ENCODE results near the gene LMOD1. TPM values are rescaled to one million over a fixed set of nuclear protein-coding genes. Genes with fewer than 3 reads are reported as not detected.
"Not testable (repeated sequence)": the region's sequence is repeated elsewhere in the genome, so short reads cannot be mapped to it uniquely, and the experiment has no call there.

LMOD1 gene
- total RNA-seq, 1 donor from 2014 or later, result 9.2 TPM

- Histone ChIP-seq H3K9me3 (replicated peaks) (no peaks in the 10 kb centered on the region), H3K36me3 (peaks cover 75% of the 10 kb centered on the region), H3K27ac (replicated peaks) (no peak overlapping the region), H3K4me3 (no peak overlapping the region), H3K27me3 (ENCODE audit: low read depth) (no peaks in the 10 kb centered on the region), H3K4me1 (peaks cover 9% of the 10 kb centered on the region)
- intact Hi-C loops (cut with micrococcal nuclease), result no loop called here
- DNase-seq, result no peak
- TF ChIP-seq CTCF (IDR thresholded peaks at IDR 0.05; ENCODE audit: borderline replicate concordance), result no peak
Observed at GRCh38 chr1:201968202-201968925, 22.0 kb upstream of the LMOD1 start.

GRCh38 chr1:201966171-201966570, 19.8 kb upstream of the LMOD1 start:
- Histone ChIP-seq H3K4me1 (no peaks in the 10 kb centered on the region), H3K9me3 (replicated peaks) (no peaks in the 10 kb centered on the region), H3K4me3 (no peak overlapping the region), H3K36me3 (peaks cover 97% of the 10 kb centered on the region), H3K27ac (replicated peaks) (no peak overlapping the region), H3K27me3 (ENCODE audit: low read depth) (no peaks in the 10 kb centered on the region)
- no peak for DNase-seq
- no peak for TF ChIP-seq CTCF (IDR thresholded peaks at IDR 0.05; ENCODE audit: borderline replicate concordance)
- intact Hi-C loops (cut with micrococcal nuclease), result no loop called here

DNA sequence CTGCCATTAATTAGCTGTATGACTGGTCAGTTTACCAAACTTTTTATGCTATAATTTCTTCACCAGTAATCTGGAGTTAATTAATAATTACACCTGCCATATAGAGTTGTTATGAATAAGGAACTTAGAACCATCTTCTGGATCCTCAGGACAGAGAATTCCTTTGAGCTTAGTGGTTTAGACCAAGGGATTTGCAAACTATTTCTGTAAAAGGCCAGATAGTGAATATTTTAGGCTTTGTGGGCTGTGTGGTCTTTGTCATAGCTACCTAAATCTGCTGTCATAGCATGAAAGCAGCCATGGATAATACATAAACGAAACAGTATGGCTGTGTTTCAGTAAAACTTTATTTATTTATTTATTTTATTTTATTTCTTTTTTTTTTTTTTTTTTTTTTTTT, 17.9 kb upstream of the LMOD1 start:
- no peak for TF ChIP-seq CTCF (IDR thresholded peaks at IDR 0.05; ENCODE audit: borderline replicate concordance)
- H3K9me3 ChIP-seq (replicated peaks), result no peaks in the 10 kb centered on the region
- peaks cover 97% of the 10 kb centered on the region for H3K36me3 ChIP-seq
- no peak overlapping the region for H3K27ac ChIP-seq (replicated peaks)
- H3K4me3 ChIP-seq, result no peak overlapping the region
- no peaks in the 10 kb centered on the region for H3K4me1 ChIP-seq
- no peaks in the 10 kb centered on the region for H3K27me3 ChIP-seq (ENCODE audit: low read depth)
- DNase-seq, result no peak
- intact Hi-C loops (cut with micrococcal nuclease), result no loop called here

DNA sequence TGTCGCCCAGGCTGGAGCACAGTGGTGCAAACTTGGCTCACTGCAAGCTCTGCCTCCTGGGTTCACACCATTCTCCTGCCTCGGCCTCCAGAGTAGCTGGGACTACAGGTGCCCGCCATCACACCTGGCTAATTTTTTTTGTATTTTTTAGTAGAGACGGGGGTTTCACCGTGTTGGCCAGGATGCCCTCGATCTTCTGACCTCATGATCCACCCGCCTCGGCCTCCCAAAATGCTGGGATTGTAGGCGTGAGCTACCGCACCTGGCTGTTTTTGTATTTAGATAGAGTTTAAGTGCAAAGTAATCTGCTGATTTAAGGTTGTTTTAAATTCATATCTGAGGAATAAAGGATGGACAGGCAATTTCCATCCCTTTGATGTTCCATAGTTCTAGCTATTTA, 16.0 kb upstream of the LMOD1 start:
- H3K27me3 ChIP-seq (ENCODE audit: low read depth); intact Hi-C loops (cut with micrococcal nuclease); H3K4me3 ChIP-seq; H3K4me1 ChIP-seq; DNase-seq; H3K9me3 ChIP-seq (replicated peaks); H3K27ac ChIP-seq (replicated peaks): not testable (repeated sequence)
- peaks cover 98% of the 10 kb centered on the region for H3K36me3 ChIP-seq

DNA sequence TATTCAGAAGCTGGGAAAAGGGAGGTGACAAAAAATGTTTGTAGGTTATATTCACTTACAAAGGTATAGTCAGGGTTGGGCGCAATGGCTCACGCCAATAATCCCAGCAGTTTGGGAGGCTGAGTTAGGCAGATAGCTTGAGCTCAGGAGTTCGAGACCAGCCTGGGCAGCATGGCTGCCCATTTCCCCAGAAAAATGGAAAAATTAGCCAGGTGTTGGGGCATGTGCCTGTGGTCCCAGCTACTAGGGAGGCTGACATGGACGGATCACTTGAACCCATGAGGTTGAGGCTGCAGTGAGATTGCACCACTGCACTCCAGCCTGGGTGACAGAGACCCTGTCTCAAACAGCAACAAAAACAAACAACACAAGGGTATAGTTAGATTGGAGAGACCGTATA, 12.0 kb upstream of the LMOD1 start:
- Histone ChIP-seq H3K36me3 (peaks cover 65% of the 10 kb centered on the region), H3K9me3 (replicated peaks) (no peaks in the 10 kb centered on the region), H3K27me3 (ENCODE audit: low read depth) (no peaks in the 10 kb centered on the region), H3K4me1 (peaks cover 20% of the 10 kb centered on the region), H3K4me3 (no peak overlapping the region), H3K27ac (replicated peaks) (no peak overlapping the region)
- intact Hi-C loops (cut with micrococcal nuclease), result no loop called here
- TF ChIP-seq CTCF (IDR thresholded peaks at IDR 0.05; ENCODE audit: borderline replicate concordance), result no peak
- no peak for DNase-seq

- intact Hi-C loops (cut with micrococcal nuclease), result no loop called here
- Histone ChIP-seq H3K36me3 (peaks cover 39% of the 10 kb centered on the region), H3K27me3 (ENCODE audit: low read depth) (no peaks in the 10 kb centered on the region)
Observed at GRCh38 chr1:201955729-201956143, 9.4 kb upstream of the LMOD1 start.

More at GRCh38 chr1:201955729-201956143, 9.4 kb upstream of the LMOD1 start:
- peak overlapping the region; percentile 88 for H3K27ac ChIP-seq (replicated peaks)
- no peak for DNase-seq
- H3K4me1 ChIP-seq, result peaks cover 20% of the 10 kb centered on the region
- peak overlapping the region; percentile 91 for H3K4me3 ChIP-seq
- no peaks in the 10 kb centered on the region for H3K9me3 ChIP-seq (replicated peaks)
- no peak for TF ChIP-seq CTCF (IDR thresholded peaks at IDR 0.05; ENCODE audit: borderline replicate concordance)
